ENCODE results near the gene ZCCHC10.
"Not testable (repeated sequence)": the region's sequence is repeated elsewhere in the genome, so short reads cannot be mapped to it uniquely, and the experiment has no call there.

ZCCHC10 gene

GRCh38 chr5:133030343-133031005 lies 4.1 kb upstream of the ZCCHC10 start:
- Mint-ChIP-seq H3K36me3 (peaks cover 2% of the 10 kb centered on the region), H3K9me3 (no peaks in the 10 kb centered on the region), H3K4me1 (peaks cover 10% of the 10 kb centered on the region), H3K4me3 (no peak overlapping the region), H3K27ac (no peak overlapping the region), H3K27me3 (peaks cover 29% of the 10 kb centered on the region)
- CTCF ChIA-PET = interaction anchor here (0.6 kb wide), 1 partner anchor 53 kb away, joined by 3 read pairs; no protein-coding TSS in a partner anchor
- DNase-seq = no peak

- H3K4me3 Mint-ChIP-seq = no peak overlapping the region
- no peaks in the 10 kb centered on the region for H3K9me3 Mint-ChIP-seq
- peaks cover 4% of the 10 kb centered on the region for H3K36me3 Mint-ChIP-seq
- H3K27me3 Mint-ChIP-seq = peaks cover 22% of the 10 kb centered on the region
- CTCF ChIA-PET = no interaction called here
- no peak overlapping the region for H3K27ac Mint-ChIP-seq
- peaks cover 17% of the 10 kb centered on the region for H3K4me1 Mint-ChIP-seq
- no peak for DNase-seq
Measured at GRCh38 chr5:133029416-133029815, 3.1 kb upstream of the ZCCHC10 start.

- DNase-seq = no peak
- H3K9me3 Mint-ChIP-seq = no peaks in the 10 kb centered on the region
- H3K4me1 Mint-ChIP-seq = peaks cover 20% of the 10 kb centered on the region
- CTCF ChIA-PET = interaction anchor here (0.9 to 1.2 kb wide), 2 partner anchors 9 to 26 kb away, joined by 3 to 5 read pairs; partner anchors contain the start of gene HSPA4
- peak overlapping the region; percentile 45 for H3K27ac Mint-ChIP-seq
- H3K36me3 Mint-ChIP-seq = peaks cover 13% of the 10 kb centered on the region
- H3K4me3 Mint-ChIP-seq = peak overlapping the region; percentile 86
- peaks cover 19% of the 10 kb centered on the region for H3K27me3 Mint-ChIP-seq
Measured at GRCh38 chr5:133026664-133027153, 360 bp upstream of the ZCCHC10 start.

- H3K4me3 Mint-ChIP-seq, H3K4me1 Mint-ChIP-seq, CTCF ChIA-PET, H3K9me3 Mint-ChIP-seq, DNase-seq, H3K27me3 Mint-ChIP-seq, H3K27ac Mint-ChIP-seq: not testable (repeated sequence)
- peaks cover 32% of the 10 kb centered on the region for H3K36me3 Mint-ChIP-seq
Measured at GRCh38 chr5:133019471-133019870, 6.9 kb downstream of the ZCCHC10 start.

GRCh38 chr5:133017964-133018363 lies 8.4 kb downstream of the ZCCHC10 start:
- DNase-seq = no peak

GRCh38 chr5:133015466-133015865 lies 10.9 kb downstream of the ZCCHC10 start:
- Mint-ChIP-seq H3K27me3 (no peaks in the 10 kb centered on the region), H3K4me3 (no peak overlapping the region), H3K4me1 (no peaks in the 10 kb centered on the region), H3K27ac (no peak overlapping the region), H3K36me3 (peaks cover 26% of the 10 kb centered on the region), H3K9me3 (no peaks in the 10 kb centered on the region)
- DNase-seq = no peak
- CTCF ChIA-PET = no interaction called here

More at GRCh38 chr5:133017964-133018363, 8.4 kb downstream of the ZCCHC10 start:
- H3K9me3 Mint-ChIP-seq = no peaks in the 10 kb centered on the region
- H3K27me3 Mint-ChIP-seq = no peaks in the 10 kb centered on the region
- H3K4me1 Mint-ChIP-seq = no peaks in the 10 kb centered on the region
- CTCF ChIA-PET = interaction anchor here (0.6 to 1.2 kb wide), 2 partner anchors 9 to 45 kb away, joined by 3 to 4 read pairs; no protein-coding TSS in a partner anchor
- H3K36me3 Mint-ChIP-seq = peaks cover 25% of the 10 kb centered on the region
- H3K4me3 Mint-ChIP-seq = no peak overlapping the region
- no peak overlapping the region for H3K27ac Mint-ChIP-seq

- H3K9me3 Mint-ChIP-seq, DNase-seq, H3K27ac Mint-ChIP-seq, H3K4me3 Mint-ChIP-seq, CTCF ChIA-PET, H3K4me1 Mint-ChIP-seq, H3K27me3 Mint-ChIP-seq: not testable (repeated sequence)
- peaks cover 11% of the 10 kb centered on the region for H3K36me3 Mint-ChIP-seq
Measured at GRCh38 chr5:133008455-133008854, 17.9 kb downstream of the ZCCHC10 start.

- CTCF ChIA-PET = no interaction called here
- Mint-ChIP-seq H3K36me3 (peaks cover 14% of the 10 kb centered on the region), H3K4me3 (no peak overlapping the region), H3K9me3 (no peaks in the 10 kb centered on the region), H3K27me3 (no peaks in the 10 kb centered on the region), H3K27ac (no peak overlapping the region), H3K4me1 (no peaks in the 10 kb centered on the region)
- no peak for DNase-seq
Measured at GRCh38 chr5:133006653-133007052, 19.7 kb downstream of the ZCCHC10 start.

GRCh38 chr5:132999246-132999645 lies 27.1 kb downstream of the ZCCHC10 start:
- H3K4me1 Mint-ChIP-seq = peaks cover under 1% of the 10 kb centered on the region
- CTCF ChIA-PET = no interaction called here
- H3K9me3 Mint-ChIP-seq = no peaks in the 10 kb centered on the region
- H3K27me3 Mint-ChIP-seq = no peaks in the 10 kb centered on the region
- no peak for DNase-seq
- peaks cover 19% of the 10 kb centered on the region for H3K36me3 Mint-ChIP-seq
- H3K27ac Mint-ChIP-seq = no peak overlapping the region
- no peak overlapping the region for H3K4me3 Mint-ChIP-seq

GRCh38 chr5:132998556-132998955 lies 27.8 kb downstream of the ZCCHC10 start:
- Mint-ChIP-seq H3K27ac (no peak overlapping the region), H3K4me1 (peaks cover 2% of the 10 kb centered on the region), H3K4me3 (no peak overlapping the region), H3K36me3 (peaks cover 17% of the 10 kb centered on the region), H3K9me3 (no peaks in the 10 kb centered on the region), H3K27me3 (no peaks in the 10 kb centered on the region)
- no peak for DNase-seq
- CTCF ChIA-PET = no interaction called here

- Mint-ChIP-seq H3K4me3 (no peak overlapping the region), H3K4me1 (peaks cover 2% of the 10 kb centered on the region), H3K27ac (no peak overlapping the region), H3K9me3 (no peaks in the 10 kb centered on the region), H3K27me3 (no peaks in the 10 kb centered on the region), H3K36me3 (peaks cover 9% of the 10 kb centered on the region)
- DNase-seq = no peak
- CTCF ChIA-PET = no interaction called here
Measured at GRCh38 chr5:132996307-132996706, 30.0 kb downstream of the ZCCHC10 start.

GRCh38 chr5:132987531-132988408 lies 38.6 kb downstream of the ZCCHC10 start:
- no peak for DNase-seq
- no peak overlapping the region for H3K4me3 Mint-ChIP-seq
- H3K9me3 Mint-ChIP-seq = no peaks in the 10 kb centered on the region
- CTCF ChIA-PET = no interaction called here
- H3K36me3 Mint-ChIP-seq = no peaks in the 10 kb centered on the region
- no peaks in the 10 kb centered on the region for H3K27me3 Mint-ChIP-seq
- H3K4me1 Mint-ChIP-seq = no peaks in the 10 kb centered on the region
- no peak overlapping the region for H3K27ac Mint-ChIP-seq

GRCh38 chr5:132982971-132983370 lies 43.4 kb downstream of the ZCCHC10 start:
- H3K4me1 Mint-ChIP-seq, H3K27ac Mint-ChIP-seq, H3K36me3 Mint-ChIP-seq, H3K4me3 Mint-ChIP-seq, CTCF ChIA-PET, DNase-seq, H3K27me3 Mint-ChIP-seq, H3K9me3 Mint-ChIP-seq: not testable (repeated sequence)

- Mint-ChIP-seq H3K4me3 (no peak overlapping the region), H3K27me3 (peaks cover 3% of the 10 kb centered on the region)
- CTCF ChIA-PET = no interaction called here
Measured at GRCh38 chr5:132981288-132981687, 45.1 kb downstream of the ZCCHC10 start.

GRCh38 chr5:132979976-132980375 lies 46.4 kb downstream of the ZCCHC10 start:
- Mint-ChIP-seq H3K4me1 (no peaks in the 10 kb centered on the region), H3K27me3 (peaks cover 3% of the 10 kb centered on the region), H3K27ac (no peak overlapping the region), H3K9me3 (peaks cover 4% of the 10 kb centered on the region), H3K36me3 (peaks cover 3% of the 10 kb centered on the region), H3K4me3 (no peak overlapping the region)
- CTCF ChIA-PET = no interaction called here
- DNase-seq = no peak

More at GRCh38 chr5:132981288-132981687, 45.1 kb downstream of the ZCCHC10 start:
- H3K4me1 Mint-ChIP-seq = no peaks in the 10 kb centered on the region
- peaks cover 3% of the 10 kb centered on the region for H3K36me3 Mint-ChIP-seq
- H3K27ac Mint-ChIP-seq = no peak overlapping the region
- H3K9me3 Mint-ChIP-seq = peaks cover 4% of the 10 kb centered on the region
- DNase-seq = no peak

Data from activated naive CD4-positive, alpha-beta T cell treated with anti-CD3 and anti-CD28 coated beads, Interleukin-2, amount 10 ng/mL, durations not matched to agents 7 days and 5 days (primary cell).